Vagina (tissue), 2 donors: Measurements from ENCODE around the gene NUDT2.

Source experiments
- POLR2A ChIP-seq, 2 donors: fragments of 450-650 bp; IDR thresholded peaks; one replicate each; pipeline ENCODE4 v1.6.1; 2017; ENCODE audit warnings: antibody characterized with exemption in 2 of 2, mild to moderate bottlenecking in 2 of 2, moderate library complexity in 2 of 2
- TF ChIP-seq, protein P1 (sequence below), 3 experiments: fragments of 450-650 bp in 2 of 3; fragments of 200-600 bp in 1 of 3; sonication (generic) in 1 of 3; IDR thresholded peaks; one replicate each; pipeline ENCODE4 v1.5.1; 2017 to 2019; ENCODE audit warnings: antibody characterized with exemption in 3 of 3, mild to moderate bottlenecking in 2 of 3, moderate library complexity in 2 of 3

- TF ChIP-seq POLR2A (IDR thresholded peaks at IDR 0.05): no peak
- TF ChIP-seq, protein P1, sequence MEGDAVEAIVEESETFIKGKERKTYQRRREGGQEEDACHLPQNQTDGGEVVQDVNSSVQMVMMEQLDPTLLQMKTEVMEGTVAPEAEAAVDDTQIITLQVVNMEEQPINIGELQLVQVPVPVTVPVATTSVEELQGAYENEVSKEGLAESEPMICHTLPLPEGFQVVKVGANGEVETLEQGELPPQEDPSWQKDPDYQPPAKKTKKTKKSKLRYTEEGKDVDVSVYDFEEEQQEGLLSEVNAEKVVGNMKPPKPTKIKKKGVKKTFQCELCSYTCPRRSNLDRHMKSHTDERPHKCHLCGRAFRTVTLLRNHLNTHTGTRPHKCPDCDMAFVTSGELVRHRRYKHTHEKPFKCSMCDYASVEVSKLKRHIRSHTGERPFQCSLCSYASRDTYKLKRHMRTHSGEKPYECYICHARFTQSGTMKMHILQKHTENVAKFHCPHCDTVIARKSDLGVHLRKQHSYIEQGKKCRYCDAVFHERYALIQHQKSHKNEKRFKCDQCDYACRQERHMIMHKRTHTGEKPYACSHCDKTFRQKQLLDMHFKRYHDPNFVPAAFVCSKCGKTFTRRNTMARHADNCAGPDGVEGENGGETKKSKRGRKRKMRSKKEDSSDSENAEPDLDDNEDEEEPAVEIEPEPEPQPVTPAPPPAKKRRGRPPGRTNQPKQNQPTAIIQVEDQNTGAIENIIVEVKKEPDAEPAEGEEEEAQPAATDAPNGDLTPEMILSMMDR (IDR thresholded peaks at IDR 0.05): no peak
Measured at GRCh38 chr9:34382879-34383278, 53.5 kb downstream of the NUDT2 start.
